ENCODE measurements around the gene SLC35F4. TPM values are rescaled to one million over a fixed set of nuclear protein-coding genes. Genes with fewer than 3 reads are reported as not detected.

The SLC35F4 gene
- total and polyA plus RNA-seq, 2 of the 8 experiments (the other 6 are each of a cell fraction or from before 2014, with no cell fraction given): not detected

DNA sequence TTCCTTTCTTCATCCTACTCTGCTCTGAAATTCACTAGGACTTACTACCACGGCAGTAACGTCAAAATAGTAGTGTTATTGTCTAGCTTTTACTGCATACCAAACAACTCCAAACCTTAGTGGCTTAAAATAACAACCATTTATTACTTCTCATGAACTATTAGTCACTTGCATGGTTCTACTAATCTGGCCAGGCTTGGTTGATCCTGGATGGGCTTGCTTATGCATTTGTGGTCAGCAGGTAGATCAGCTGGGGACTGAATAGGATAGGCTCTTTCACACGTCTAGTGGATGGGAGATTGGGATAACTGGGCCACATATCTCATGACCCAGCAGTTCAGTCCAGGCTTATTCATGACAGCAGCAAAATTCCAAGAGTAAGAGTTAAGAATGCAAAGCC is 9.4 kb upstream of the SLC35F4 start:
- Histone ChIP-seq H3K79me2 (ENCODE audit: control insufficient read depth in 1 of 2, insufficient read depth in 2 of 2, low read length in 2 of 2) (no peaks in the 10 kb centered on the region), H3K36me3 (ENCODE audit: control insufficient read depth in 2 of 4, insufficient read depth in 4 of 4, low read length in 3 of 4) (no peaks in the 10 kb centered on the region), H4K91ac (replicated peaks; ENCODE audit: insufficient read length, low read length) (no peak overlapping the region), H3K27ac (ENCODE audit: low read depth, low read length) (no peak overlapping the region), H3K4me1 (replicated peaks in 1 of 4; ENCODE audit: control insufficient read depth in 3 of 4, insufficient read depth in 4 of 4, low read length in 3 of 4) (peaks cover 0 to 4% (median 0%) of the 10 kb centered on the region in 4 experiments; a peak in 1 of 7 replicates), H2BK5ac (ENCODE audit: low read depth, low read length) (no peak overlapping the region), H2BK12ac (ENCODE audit: low read depth, low read length) (no peak overlapping the region), H3K9ac (replicated peaks in 1 of 4; ENCODE audit: extremely low read depth in 1 of 4, low read depth in 3 of 4, low read length in 3 of 4) (no peak overlapping the region), H2AK5ac (ENCODE audit: low read depth, low read length) (no peak overlapping the region), H2BK120ac (replicated peaks; ENCODE audit: low read depth, low read length) (no peak overlapping the region), H2AFZ (ENCODE audit: low read length) (no peak overlapping the region), H3K9me3 (ENCODE audit: insufficient read depth in 2 of 2, low read depth in 1 of 2, low read length in 1 of 2) (no peaks in the 10 kb centered on the region), H4K8ac (ENCODE audit: extremely low read depth, insufficient read depth, low read length) (no peak overlapping the region), H3K14ac (ENCODE audit: insufficient read length) (no peak overlapping the region), H4K20me1 (replicated peaks in 1 of 2; ENCODE audit: control insufficient read depth in 1 of 2, insufficient read depth in 2 of 2, low read length in 2 of 2) (no peaks in the 10 kb centered on the region), H3K56ac (replicated peaks; ENCODE audit: insufficient read length, low read depth, low read length) (no peak overlapping the region), H4K5ac (ENCODE audit: insufficient read length, low read depth, low read length) (no peak overlapping the region), H3K79me1 (ENCODE audit: low read depth, low read length) (no peaks in the 10 kb centered on the region), H2BK20ac (ENCODE audit: low read length) (no peak overlapping the region), H3K4me3 (ENCODE audit: extremely low read depth in 1 of 4, insufficient read depth in 2 of 4, low read depth in 3 of 4, low read length in 4 of 4) (no peak overlapping the region), H3K4ac (replicated peaks; ENCODE audit: insufficient read length, low read depth, low read length) (no peak overlapping the region), H3K23me2 (ENCODE audit: low read depth, low read length) (no peaks in the 10 kb centered on the region; the same call in 1 of the 2 replicates), H3K23ac (ENCODE audit: insufficient read length) (no peak overlapping the region), H3K18ac (ENCODE audit: extremely low read depth, low read length) (no peak overlapping the region), H2BK15ac (ENCODE audit: low read length) (no peak overlapping the region), H3K27me3 (replicated peaks in 1 of 4; ENCODE audit: control insufficient read depth in 3 of 4, extremely low read depth in 1 of 4, insufficient read depth in 3 of 4, low read length in 3 of 4) (no peaks in the 10 kb centered on the region), H3K4me2 (ENCODE audit: insufficient read depth in 1 of 2, low read depth in 2 of 2, low read length in 2 of 2) (no peak overlapping the region)
- DNase-seq (ENCODE audit: low read depth in 1 of 2, low spot score in 2 of 2): no peak
- TF ChIP-seq, protein P1, sequence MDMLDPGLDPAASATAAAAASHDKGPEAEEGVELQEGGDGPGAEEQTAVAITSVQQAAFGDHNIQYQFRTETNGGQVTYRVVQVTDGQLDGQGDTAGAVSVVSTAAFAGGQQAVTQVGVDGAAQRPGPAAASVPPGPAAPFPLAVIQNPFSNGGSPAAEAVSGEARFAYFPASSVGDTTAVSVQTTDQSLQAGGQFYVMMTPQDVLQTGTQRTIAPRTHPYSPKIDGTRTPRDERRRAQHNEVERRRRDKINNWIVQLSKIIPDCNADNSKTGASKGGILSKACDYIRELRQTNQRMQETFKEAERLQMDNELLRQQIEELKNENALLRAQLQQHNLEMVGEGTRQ (IDR thresholded peaks at IDR 0.05; ENCODE audit: low read length): no peak
- FAIRE-seq: no peak
- 88% methylated on average over 3 of the region's 3 CpGs; no CpG with 5 or more reads in 1 of the 2 experiments for WGBS, 2 experiments (ENCODE audit: extremely low coverage in 1 of 2, insufficient coverage in 1 of 2, insufficient read length in 1 of 2, insufficient replicate concordance in 2 of 2, low coverage in 1 of 2, low lambda C conversion rate in 2 of 2, missing lambda C conversion rate in 1 of 2)
- ChIA-PET CTCF (ENCODE audit: partially characterized antibody) (interaction anchor here (0.9 to 1.0 kb wide), 2 partner anchors 23 to 183 kb away, joined by 3 to 4 read pairs; no protein-coding TSS in a partner anchor), POLR2A (ENCODE audit: partially characterized antibody) (no interaction called here)
